Gastroesophageal sphincter (tissue), 4 donors: ENCODE data around the gene FABP6. TPM values are rescaled to one million over a fixed set of nuclear protein-coding genes. Genes with fewer than 3 reads are reported as not detected.
"Not testable (repeated sequence)": the region's sequence is repeated elsewhere in the genome, so short reads cannot be mapped to it uniquely, and the experiment has no call there.

Experiments
- ATAC-seq: fragments of 150-250 bp; one replicate; pipeline ENCODE4 v1.9.1; 2016; ENCODE audit warnings: mild to moderate bottlenecking, moderate library complexity
- H3K27ac ChIP-seq, 4 donors: fragments of 200-600 bp; sonication (generic) in 3 of 4; 1 replicate in 3 of 4; 2 replicates in 1 of 4; pipeline ENCODE4 v1.5.1; 2016 to 2019
- H3K27me3 ChIP-seq: fragments of 200-600 bp; sonication (generic); one replicate; pipeline ENCODE4 v1.5.1; 2019
- H3K36me3 ChIP-seq, 2 donors: fragments of 200-600 bp; sonication (generic); one replicate each; pipeline ENCODE4 v1.5.1; 2019; ENCODE audit warnings: control low read depth in 1 of 2
- H3K4me1 ChIP-seq, 3 donors: fragments of 200-600 bp; sonication (generic); 1 replicate in 2 of 3; 2 replicates in 1 of 3; pipeline ENCODE4 v1.5.1; 2016 to 2019; ENCODE audit warnings: control low read depth in 2 of 3
- H3K4me3 ChIP-seq, 2 donors: fragments of 200-600 bp; sonication (generic); one replicate each; pipeline ENCODE4 v1.5.1; 2019; ENCODE audit warnings: mild to moderate bottlenecking in 1 of 2, moderate library complexity in 1 of 2
- H3K9me3 ChIP-seq, 3 donors: fragments of 200-600 bp; sonication (generic); one replicate each; pipeline ENCODE4 v1.5.1; 2017 to 2019; ENCODE audit warnings: control low read depth in 2 of 3
- EP300 ChIP-seq: sonication (generic); formaldehyde crosslinking; IDR thresholded peaks from one replicate; pipeline ENCODE4 v1.6.1; 2017; ENCODE audit warnings: antibody characterized with exemption, mild to moderate bottlenecking
- POLR2A ChIP-seq, 2 donors: fragments of 450-650 bp; IDR thresholded peaks; one replicate each; pipeline ENCODE4 v1.6.1; 2017; ENCODE audit warnings: antibody characterized with exemption in 2 of 2, mild to moderate bottlenecking in 2 of 2, moderate library complexity in 1 of 2
- POLR2AphosphoS5 ChIP-seq: sonication (generic); formaldehyde crosslinking; IDR thresholded peaks from one replicate; pipeline ENCODE4 v1.6.1; 2017; ENCODE audit warnings: antibody characterized with exemption
- WGBS, 2 donors: methylation state at CpG; one replicate each; pipeline ENCODE4 v1.1.5; 2018; ENCODE audit warnings: low coverage in 1 of 2; 5-methylcytosine and 5-hydroxymethylcytosine counted together
- total RNA-seq, 4 donors: library from RNA; depleted of rRNA; stranded (reverse); fragments of >200 nt; gene quantifications; one replicate each; pipeline ENCODE4 v1.1.0, GENCODE V29; 2016
- TF ChIP-seq, protein P1 (sequence below), 4 experiments: fragments of 200-600 bp in 2 of 4; fragments of 450-650 bp in 2 of 4; sonication (generic) in 1 of 4; IDR thresholded peaks; one replicate each; pipeline ENCODE4 v1.5.1; 2017 to 2019; ENCODE audit warnings: antibody characterized with exemption in 4 of 4, mild to moderate bottlenecking in 2 of 4, moderate library complexity in 2 of 4

Gene FABP6
- total RNA-seq, 4 donors from 2014 or later: not detected

DNA sequence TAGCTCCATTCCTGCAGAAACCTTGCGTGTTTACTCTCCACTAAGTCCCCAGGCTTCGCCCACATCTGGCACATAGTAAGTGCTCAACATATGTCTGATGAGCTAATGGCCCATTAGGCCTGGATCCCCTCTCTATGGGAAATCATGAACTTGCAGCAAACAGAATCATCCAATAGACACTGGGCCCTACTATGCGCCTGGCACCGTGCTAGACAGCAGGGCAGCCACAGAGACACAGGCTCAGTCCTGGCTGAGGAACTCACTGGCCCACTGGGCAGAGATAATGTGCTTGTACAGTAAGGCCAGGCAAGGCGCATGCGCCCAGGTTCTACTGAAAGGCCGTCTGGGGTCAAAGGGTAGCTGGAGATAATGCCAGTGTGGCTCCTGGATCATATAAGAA is 36.9 kb upstream of the FABP6 start:
- TF ChIP-seq POLR2AphosphoS5: no peak
- no peak for TF ChIP-seq EP300
- TF ChIP-seq, protein P1, sequence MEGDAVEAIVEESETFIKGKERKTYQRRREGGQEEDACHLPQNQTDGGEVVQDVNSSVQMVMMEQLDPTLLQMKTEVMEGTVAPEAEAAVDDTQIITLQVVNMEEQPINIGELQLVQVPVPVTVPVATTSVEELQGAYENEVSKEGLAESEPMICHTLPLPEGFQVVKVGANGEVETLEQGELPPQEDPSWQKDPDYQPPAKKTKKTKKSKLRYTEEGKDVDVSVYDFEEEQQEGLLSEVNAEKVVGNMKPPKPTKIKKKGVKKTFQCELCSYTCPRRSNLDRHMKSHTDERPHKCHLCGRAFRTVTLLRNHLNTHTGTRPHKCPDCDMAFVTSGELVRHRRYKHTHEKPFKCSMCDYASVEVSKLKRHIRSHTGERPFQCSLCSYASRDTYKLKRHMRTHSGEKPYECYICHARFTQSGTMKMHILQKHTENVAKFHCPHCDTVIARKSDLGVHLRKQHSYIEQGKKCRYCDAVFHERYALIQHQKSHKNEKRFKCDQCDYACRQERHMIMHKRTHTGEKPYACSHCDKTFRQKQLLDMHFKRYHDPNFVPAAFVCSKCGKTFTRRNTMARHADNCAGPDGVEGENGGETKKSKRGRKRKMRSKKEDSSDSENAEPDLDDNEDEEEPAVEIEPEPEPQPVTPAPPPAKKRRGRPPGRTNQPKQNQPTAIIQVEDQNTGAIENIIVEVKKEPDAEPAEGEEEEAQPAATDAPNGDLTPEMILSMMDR (IDR thresholded peaks at IDR 0.05): no peak
- TF ChIP-seq POLR2A (IDR thresholded peaks at IDR 0.05): no peak
- no peak for ATAC-seq
- H3K9me3 ChIP-seq: no peaks in the 10 kb centered on the region
- no peaks in the 10 kb centered on the region for H3K27me3 ChIP-seq
- H3K4me3 ChIP-seq: no peak overlapping the region
- no peaks in the 10 kb centered on the region for H3K36me3 ChIP-seq
- peaks cover 0 to 15% (median 0%) of the 10 kb centered on the region in 3 donors for H3K4me1 ChIP-seq
- WGBS, 2 donors: 60 to 100% methylated on average over 1 to 2 of the region's 7 CpGs
- no peak overlapping the region for H3K27ac ChIP-seq

DNA sequence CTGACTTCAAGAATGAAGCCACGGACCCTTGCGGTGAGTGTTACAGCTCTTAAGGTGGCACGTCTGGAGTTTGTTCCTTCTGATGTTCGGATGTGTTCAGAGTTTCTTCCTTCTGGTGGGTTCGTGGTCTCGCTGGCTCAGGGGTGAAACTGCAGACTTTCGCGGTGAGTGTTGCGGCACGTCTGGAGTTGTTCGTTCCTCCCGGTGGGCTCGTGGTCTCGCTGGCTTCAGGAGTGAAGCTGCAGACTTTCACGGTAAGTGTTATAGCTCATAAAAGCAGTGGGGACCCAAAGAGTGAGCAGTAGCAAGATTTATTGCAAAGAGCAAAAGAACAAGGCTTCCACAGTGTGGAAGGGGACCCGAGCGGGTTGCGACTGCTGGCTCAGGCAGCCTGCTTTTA is 36.2 kb upstream of the FABP6 start:
- not testable (repeated sequence) for ATAC-seq, H3K9me3 ChIP-seq, H3K27ac ChIP-seq, H3K4me3 ChIP-seq, H3K27me3 ChIP-seq, H3K36me3 ChIP-seq
- H3K4me1 ChIP-seq: peaks cover 0 to 12% (median 0%) of the 10 kb centered on the region in 3 donors
- WGBS, 2 donors: 70 to 100% methylated on average over 1 to 8 of the region's 18 CpGs

DNA sequence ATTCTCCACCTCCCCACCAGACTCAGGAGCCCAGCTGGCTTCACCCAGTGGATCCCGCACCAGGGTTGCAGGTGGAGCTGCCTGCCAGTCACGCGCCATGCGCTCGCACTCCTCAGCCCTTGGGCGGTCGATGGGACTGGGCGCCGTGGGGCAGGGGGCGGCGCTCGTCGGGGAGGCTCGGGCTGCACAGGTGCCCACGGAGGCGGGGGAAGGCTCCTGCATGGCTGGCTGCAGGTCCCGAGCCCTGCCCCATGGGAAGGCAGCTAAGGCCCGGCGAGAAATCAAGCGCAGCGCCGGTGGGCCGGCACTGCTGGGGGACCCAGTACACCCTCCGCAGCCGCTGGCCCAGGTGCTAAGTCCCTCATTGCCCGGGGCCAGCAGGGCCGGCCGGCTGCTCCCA is 35.5 kb upstream of the FABP6 start:
- H3K9me3 ChIP-seq, H3K4me3 ChIP-seq, H3K36me3 ChIP-seq, H3K4me1 ChIP-seq, H3K27ac ChIP-seq, H3K27me3 ChIP-seq, ATAC-seq: not testable (repeated sequence)
- WGBS, 2 donors: no CpG with 5 or more reads among the region's 28 CpGs

DNA sequence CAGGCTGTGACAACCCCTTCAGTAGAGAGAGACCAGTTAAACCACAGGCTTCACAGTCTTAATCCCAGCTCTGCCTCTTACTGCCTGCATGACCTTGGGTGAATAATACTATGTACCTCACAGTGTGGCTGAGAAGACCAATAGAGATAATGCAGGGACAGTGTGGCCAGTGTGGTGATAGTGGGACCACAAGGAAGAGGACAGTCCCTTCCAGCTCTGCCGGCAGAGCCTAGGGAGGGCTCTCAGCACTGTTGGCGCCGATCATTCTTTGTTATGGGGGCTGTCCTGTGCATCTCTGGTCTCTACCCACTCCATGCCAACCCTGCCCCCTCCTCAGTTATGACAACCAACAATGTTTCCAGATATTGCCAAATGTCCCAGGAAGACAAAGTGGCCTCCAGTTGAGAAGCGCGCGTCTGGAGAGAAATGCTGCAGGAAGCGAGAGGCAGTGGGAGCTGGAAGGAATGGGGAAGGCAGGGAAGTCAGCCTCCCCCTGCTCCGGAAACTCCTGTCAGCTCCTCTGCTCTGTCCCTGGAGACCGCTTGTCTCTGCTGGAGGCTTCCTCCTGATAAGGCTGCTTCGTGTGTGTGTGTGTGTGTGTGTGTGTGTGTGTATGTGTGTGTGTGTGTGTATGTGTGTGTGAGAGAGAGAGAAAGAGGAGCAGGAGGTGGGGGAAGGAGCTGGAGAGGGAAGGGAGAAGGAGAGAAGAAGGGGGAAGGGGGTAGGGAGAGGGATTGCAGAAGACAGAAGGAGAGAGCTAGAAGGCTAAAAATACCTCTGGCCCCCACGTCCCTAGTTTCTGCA is 31.8 kb upstream of the FABP6 start:
- no peaks in the 10 kb centered on the region for H3K9me3 ChIP-seq
- no peak overlapping the region for H3K4me3 ChIP-seq
- 0 to 35% methylated on average over 2 to 3 of the region's 11 CpGs for WGBS, 2 donors
- H3K36me3 ChIP-seq: no peaks in the 10 kb centered on the region
- no peaks in the 10 kb centered on the region for H3K27me3 ChIP-seq
- no peak overlapping the region for H3K27ac ChIP-seq
- peaks cover 0 to 14% (median 0%) of the 10 kb centered on the region in 3 donors for H3K4me1 ChIP-seq
- no peak for ATAC-seq
- TF ChIP-seq POLR2A (IDR thresholded peaks at IDR 0.05) (no peak), EP300 (no peak), POLR2AphosphoS5 (no peak)
- TF ChIP-seq, protein P1 (IDR thresholded peaks at IDR 0.05): no peak

DNA sequence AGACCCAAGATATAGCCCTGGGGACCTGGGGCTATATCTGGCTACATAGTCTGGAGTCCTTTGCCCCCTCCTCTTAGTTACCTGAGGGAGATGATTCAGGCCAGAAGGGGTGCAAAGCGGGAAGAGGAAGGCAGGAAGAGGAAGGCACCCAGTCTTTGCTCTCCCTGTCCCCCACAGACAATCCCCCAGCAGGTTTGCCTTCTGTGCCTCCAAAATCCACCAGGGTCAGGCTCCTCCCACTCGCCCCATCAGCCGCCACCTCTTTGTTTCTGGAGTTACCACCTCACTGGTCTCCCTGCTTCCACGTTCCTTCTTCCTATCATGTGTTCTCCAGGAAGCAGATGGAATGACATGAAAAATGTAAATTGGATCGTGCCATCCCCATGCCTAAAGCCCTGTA is 31.2 kb upstream of the FABP6 start:
- Histone ChIP-seq H3K4me1 (peaks cover 0 to 14% (median 0%) of the 10 kb centered on the region in 3 donors), H3K36me3 (no peaks in the 10 kb centered on the region), H3K27me3 (no peaks in the 10 kb centered on the region), H3K9me3 (no peaks in the 10 kb centered on the region), H3K27ac (no peak overlapping the region), H3K4me3 (no peak overlapping the region)
- TF ChIP-seq POLR2AphosphoS5 (no peak), EP300 (no peak), POLR2A (IDR thresholded peaks at IDR 0.05) (no peak)
- TF ChIP-seq, protein P1 (IDR thresholded peaks at IDR 0.05): no peak
- ATAC-seq: no peak
- WGBS, 2 donors: 50 to 78% methylated on average over 1 to 5 of the region's 5 CpGs

DNA sequence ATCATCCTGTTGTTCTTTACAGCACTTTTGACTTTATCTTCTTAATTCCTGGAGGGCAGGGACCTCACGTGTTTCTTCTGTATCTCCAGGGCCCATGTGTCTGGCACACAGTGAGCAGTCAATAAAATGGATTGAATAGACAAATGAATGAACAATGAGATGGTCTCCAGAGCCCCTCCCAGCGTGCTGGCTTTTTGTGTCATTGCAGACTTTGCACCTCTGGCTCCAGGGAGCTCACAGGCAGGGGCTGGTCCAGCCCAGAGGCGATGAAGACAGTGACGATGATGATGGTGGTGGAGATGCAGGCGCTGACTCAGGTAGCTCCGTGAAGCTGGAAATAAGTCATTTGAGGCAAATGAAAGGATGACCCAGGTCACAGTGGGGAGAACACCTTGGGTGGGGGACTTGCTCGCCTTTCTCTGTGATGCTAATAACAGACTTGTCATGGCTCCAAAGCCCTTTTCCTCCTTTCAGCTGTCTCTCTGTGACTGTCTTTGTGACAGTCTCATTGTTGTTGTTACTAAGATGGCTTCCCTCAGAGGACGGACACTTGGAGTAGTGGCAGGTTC is 30.4 kb upstream of the FABP6 start:
- H3K36me3 ChIP-seq: no peaks in the 10 kb centered on the region
- ATAC-seq: no peak
- peaks cover 0 to 14% (median 0%) of the 10 kb centered on the region in 3 donors for H3K4me1 ChIP-seq
- no peaks in the 10 kb centered on the region for H3K9me3 ChIP-seq
- 0 to 43% methylated on average over 1 to 3 of the region's 8 CpGs for WGBS, 2 donors
- H3K27ac ChIP-seq: no peak overlapping the region
- TF ChIP-seq POLR2AphosphoS5: no peak
- no peak for TF ChIP-seq POLR2A (IDR thresholded peaks at IDR 0.05)
- TF ChIP-seq, protein P1 (IDR thresholded peaks at IDR 0.05): no peak
- TF ChIP-seq EP300: no peak
- H3K4me3 ChIP-seq: peak overlapping the region in 1 of 2 donors; percentile 51
- no peaks in the 10 kb centered on the region for H3K27me3 ChIP-seq
